ENCODE data around the gene FCN1.

- no peak for TF ChIP-seq CTCF (IDR thresholded peaks at IDR 0.05)
- TF ChIP-seq POLR2A (IDR thresholded peaks at IDR 0.05) = no peak
These were observed 14.8 kb downstream of the FCN1 start for GRCh38 chr9:134902936-134903335.

Measured in testis (tissue), 2 donors.